ENCODE measurements around the gene LHFPL5. TPM values are rescaled to one million over a fixed set of nuclear protein-coding genes. Genes with fewer than 3 reads are reported as not detected.

The LHFPL5 gene
- total RNA-seq, 1 experiment from 2014 or later: 0.71 TPM

DNA sequence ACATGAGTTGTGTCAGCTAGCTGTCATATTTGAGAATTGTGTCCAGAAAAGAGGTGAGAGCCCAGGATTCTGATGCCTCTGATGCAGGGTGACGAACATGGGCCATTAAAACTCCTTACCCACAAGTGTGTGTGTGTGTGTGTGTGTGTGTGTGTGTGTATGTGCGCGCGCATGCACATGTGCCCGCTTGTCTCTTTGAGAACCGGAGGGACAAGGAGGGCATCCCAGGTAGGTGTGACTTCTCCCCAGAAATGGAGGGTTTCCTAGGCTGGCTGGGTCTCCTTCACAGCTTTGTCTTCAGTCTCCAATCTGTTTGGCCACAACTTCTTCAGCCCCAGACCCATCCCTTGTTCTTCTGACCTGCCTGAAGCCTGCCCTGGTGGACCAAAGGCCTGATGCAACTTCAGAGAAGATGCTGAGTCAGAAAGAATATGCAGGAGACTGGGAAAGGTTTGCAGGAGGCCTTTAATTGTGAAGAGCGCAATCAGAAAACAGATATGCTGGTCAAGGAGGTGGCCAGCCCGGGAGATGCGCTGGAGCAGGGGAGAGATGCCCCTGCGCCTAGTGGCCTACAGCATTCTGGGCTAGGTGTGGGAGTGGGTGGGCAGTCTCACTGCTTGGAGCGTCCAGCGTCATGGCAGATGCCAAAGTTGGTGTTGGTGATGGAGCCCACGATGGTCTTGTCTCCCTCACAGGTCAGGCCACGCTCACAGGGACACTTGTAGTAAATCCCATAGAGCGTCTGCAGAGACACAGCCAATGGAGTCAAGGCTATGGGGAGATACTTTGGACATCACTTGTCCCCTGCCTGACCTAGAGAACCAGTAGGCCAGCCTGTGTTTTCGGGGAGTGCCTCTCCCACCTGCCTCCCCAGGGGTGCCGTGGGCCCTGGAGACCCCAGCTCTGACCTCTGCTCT is 10.4 kb upstream of the LHFPL5 start:
- H4K20me1 ChIP-seq (ENCODE audit: insufficient read depth): no peaks in the 10 kb centered on the region
- H3K36me3 ChIP-seq (ENCODE audit: control insufficient read depth in 1 of 2, insufficient read depth in 2 of 2, low read length in 2 of 2): no peaks in the 10 kb centered on the region
- no TSS peak for BruUV-seq (replicated peaks)
- ChIA-PET RAD21 (ENCODE audit: low non-redundant PET in 1 of 2, low total read pairs in 2 of 2, uncharacterized antibody in 2 of 2, unreplicated experiment in 2 of 2) (no interaction called here), CTCF (no interaction called here), POLR2A (no interaction called here)
- no peak overlapping the region for H3K4me2 ChIP-seq (ENCODE audit: low read length)
- H3K4me1 ChIP-seq (ENCODE audit: control insufficient read depth in 1 of 2, insufficient read depth in 2 of 2, low read length in 2 of 2): no peaks in the 10 kb centered on the region
- H2AFZ ChIP-seq (ENCODE audit: low read depth, low read length, poor library complexity, severe bottlenecking): no peak overlapping the region
- 0 out of 2 replicates have a peak, but pooled peaks cover 3% of the 10 kb centered on the region for H3K27me3 ChIP-seq (ENCODE audit: insufficient read depth, low read length)
- no peaks in the 10 kb centered on the region for H3K79me2 ChIP-seq (ENCODE audit: insufficient read depth, low read length)
- H3K27ac ChIP-seq (ENCODE audit: low read depth, low read length): no peak overlapping the region
- no peak for TF ChIP-seq ZFX (IDR thresholded peaks at IDR 0.05)
- no peak overlapping the region for H3K4me3 ChIP-seq (replicated peaks in 1 of 2; ENCODE audit: low read depth in 1 of 2, low read length in 2 of 2)
- no peak overlapping the region for H3K9ac ChIP-seq (ENCODE audit: low read length)
- H3K9me3 ChIP-seq (ENCODE audit: control insufficient read depth in 1 of 2, insufficient read depth in 1 of 2, low read depth in 1 of 2, low read length in 2 of 2): no peaks in the 10 kb centered on the region
- ATAC-seq (no peak), DNase-seq (ENCODE audit: low read depth, low spot score) (no peak)
- intact Hi-C loops (cut with micrococcal nuclease): no loop called here
- no peaks in the 10 kb centered on the region for H3K9me2 ChIP-seq (ENCODE audit: insufficient read depth)

DNA sequence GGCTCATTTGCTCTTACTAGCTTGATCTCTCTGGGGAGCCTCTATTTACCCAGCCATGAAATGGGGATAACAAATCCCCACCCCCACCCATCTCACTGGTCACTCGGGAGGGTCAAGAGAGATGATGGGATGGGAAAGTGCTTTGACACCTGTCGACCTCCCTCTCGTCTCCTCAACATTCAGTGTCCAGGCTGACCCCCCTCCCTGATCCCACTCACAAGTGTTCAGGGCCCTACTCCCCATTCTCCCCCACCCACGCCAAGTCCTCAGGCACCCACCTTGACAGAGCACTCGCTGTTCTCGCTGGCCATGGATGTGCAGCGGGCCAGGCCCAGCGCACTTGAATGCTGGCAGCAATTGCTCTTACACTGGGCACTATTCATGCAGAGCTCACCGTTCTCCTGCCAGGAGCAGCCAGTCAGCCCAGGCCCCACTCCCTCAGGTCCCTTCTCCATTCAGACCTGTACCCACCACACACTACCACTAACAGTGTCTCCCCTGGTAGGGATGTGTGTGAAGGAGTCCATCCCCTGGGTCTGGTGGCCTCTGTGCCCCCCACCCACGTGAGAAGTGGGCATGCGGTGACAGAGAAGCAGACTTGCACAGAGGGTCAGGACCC is 9.6 kb upstream of the LHFPL5 start:
- no peak overlapping the region for H2AFZ ChIP-seq (ENCODE audit: low read depth, low read length, poor library complexity, severe bottlenecking)
- CTCF ChIA-PET: no interaction called here
- no peaks in the 10 kb centered on the region for H3K9me2 ChIP-seq (ENCODE audit: insufficient read depth)
- no peaks in the 10 kb centered on the region for H3K36me3 ChIP-seq (ENCODE audit: control insufficient read depth in 1 of 2, insufficient read depth in 2 of 2, low read length in 2 of 2)
- H4K20me1 ChIP-seq (ENCODE audit: insufficient read depth): no peaks in the 10 kb centered on the region
- POLR2A ChIA-PET: no interaction called here
- H3K9ac ChIP-seq (ENCODE audit: low read length): no peak overlapping the region
- ATAC-seq: no peak
- H3K9me3 ChIP-seq (ENCODE audit: control insufficient read depth in 1 of 2, insufficient read depth in 1 of 2, low read depth in 1 of 2, low read length in 2 of 2): no peaks in the 10 kb centered on the region
- H3K79me2 ChIP-seq (ENCODE audit: insufficient read depth, low read length): no peaks in the 10 kb centered on the region
- H3K27me3 ChIP-seq (ENCODE audit: insufficient read depth, low read length): 0 out of 2 replicates have a peak, but pooled peaks cover 3% of the 10 kb centered on the region
- no peak overlapping the region for H3K4me3 ChIP-seq (replicated peaks in 1 of 2; ENCODE audit: low read depth in 1 of 2, low read length in 2 of 2)
- DNase-seq (ENCODE audit: low read depth, low spot score): no peak
- no peak overlapping the region for H3K4me2 ChIP-seq (ENCODE audit: low read length)
- RAD21 ChIA-PET (ENCODE audit: low non-redundant PET in 1 of 2, low total read pairs in 2 of 2, uncharacterized antibody in 2 of 2, unreplicated experiment in 2 of 2): no interaction called here
- BruUV-seq (replicated peaks): no TSS peak
- intact Hi-C loops (cut with micrococcal nuclease): no loop called here
- no peak overlapping the region for H3K27ac ChIP-seq (ENCODE audit: low read depth, low read length)
- no peaks in the 10 kb centered on the region for H3K4me1 ChIP-seq (ENCODE audit: control insufficient read depth in 1 of 2, insufficient read depth in 2 of 2, low read length in 2 of 2)
- TF ChIP-seq ZBTB33 (IDR thresholded peaks at IDR 0.05; ENCODE audit: extremely low read depth, insufficient replicate concordance, low read length) (no peak), TCF7L2 (IDR thresholded peaks at IDR 0.05; ENCODE audit: borderline replicate concordance, extremely low read depth, insufficient read depth, insufficient read length) (no peak), ATF3 (IDR thresholded peaks at IDR 0.05) (no peak), JUND (IDR thresholded peaks at IDR 0.05) (no peak), YY1 (IDR thresholded peaks at IDR 0.05; ENCODE audit: extremely low read depth, insufficient replicate concordance, low read depth, low read length) (no peak), EZH2phosphoT487 (IDR thresholded peaks at IDR 0.05; ENCODE audit: borderline replicate concordance) (no peak), REST (IDR thresholded peaks at IDR 0.05; ENCODE audit: low read depth) (no peak)
